ENCODE data around the gene FUZ.

- no peak for TF ChIP-seq CTCF (IDR thresholded peaks at IDR 0.05)
- no peak for TF ChIP-seq POLR2A (IDR thresholded peaks at IDR 0.05; ENCODE audit: low read depth)
- TF ChIP-seq EP300 (IDR thresholded peaks at IDR 0.05) = no peak
Measured at GRCh38 chr19:49829721-49830120, 16.6 kb upstream of the FUZ start.
